NK-92 (cell line): ENCODE data around the gene NCMAP.
"Not testable (repeated sequence)": the region's sequence is repeated elsewhere in the genome, so short reads cannot be mapped to it uniquely, and the experiment has no call there.

ENCODE experiments used
- DNase-seq: peaks from one replicate; lab custom pipeline; 2025; ENCODE audit not compliant: unreplicated experiment; lab: John Stamatoyannopoulos, UW

NCMAP gene

GRCh38 chr1:24555591-24556413 is at the start of gene NCMAP:
NCMAP (plus strand) TSS chr1:24556087; CDS start chr1:24595431, 39,344 bp downstream.
- DNase-seq: no peak

GRCh38 chr1:24506691-24507381 is 49.1 kb upstream of the NCMAP start:
- DNase-seq: no peak

GRCh38 chr1:24507405-24507804 is 48.5 kb upstream of the NCMAP start:
- no peak for DNase-seq

- DNase-seq: no peak
Observed at GRCh38 chr1:24508911-24509310, 47.0 kb upstream of the NCMAP start.

- no peak for DNase-seq
Observed at GRCh38 chr1:24513706-24514105, 42.2 kb upstream of the NCMAP start.

GRCh38 chr1:24514946-24515345 is 40.9 kb upstream of the NCMAP start:
- no peak for DNase-seq

- not testable (repeated sequence) for DNase-seq
Observed at GRCh38 chr1:24515671-24516209, 40.1 kb upstream of the NCMAP start.

- DNase-seq: no peak
Observed at GRCh38 chr1:24516506-24516905, 39.4 kb upstream of the NCMAP start.

- no peak for DNase-seq
Observed at GRCh38 chr1:24517898-24518297, 38.0 kb upstream of the NCMAP start.

- DNase-seq: not testable (repeated sequence)
Observed at GRCh38 chr1:24520282-24520681, 35.6 kb upstream of the NCMAP start.

- no peak for DNase-seq
Observed at GRCh38 chr1:24525606-24526005, 30.3 kb upstream of the NCMAP start.

- DNase-seq: no peak
Observed at GRCh38 chr1:24526045-24526444, 29.8 kb upstream of the NCMAP start.

- no peak for DNase-seq
Observed at GRCh38 chr1:24526940-24527542, 28.8 kb upstream of the NCMAP start.

- no peak for DNase-seq
Observed at GRCh38 chr1:24528744-24529143, 27.1 kb upstream of the NCMAP start.

- DNase-seq: not testable (repeated sequence)
Observed at GRCh38 chr1:24529292-24529691, 26.6 kb upstream of the NCMAP start.

- no peak for DNase-seq
Observed at GRCh38 chr1:24535021-24535424, 20.9 kb upstream of the NCMAP start.

GRCh38 chr1:24535778-24536177 is 20.1 kb upstream of the NCMAP start:
- no peak for DNase-seq

GRCh38 chr1:24536391-24536840 is 19.5 kb upstream of the NCMAP start:
- no peak for DNase-seq

GRCh38 chr1:24540051-24540905 is 15.6 kb upstream of the NCMAP start:
- DNase-seq: no peak

- DNase-seq: no peak
Observed at GRCh38 chr1:24540906-24541710, 14.8 kb upstream of the NCMAP start.
